HepG2 (cell line): Measurements from ENCODE around the gene TRABD. TPM values are rescaled to one million over a fixed set of nuclear protein-coding genes. Genes with fewer than 3 reads are reported as not detected.

Source experiments
- ASH2L ChIP-seq: fragments of 300-600, 200-600 bp; sonication (generic); IDR thresholded peaks from 2 replicates; pipeline ENCODE4 v1.7.0; 2017; ENCODE audit warnings: low read depth, mild to moderate bottlenecking, moderate library complexity, mixed read lengths, low read length; ENCODE audit not compliant: insufficient read length
- ELF3 ChIP-seq: IDR thresholded peaks from 2 replicates; pipeline ENCODE4 v1.6.1; 2016; ENCODE audit warnings: missing genetic modification reagents, missing compliant biosample characterization
- NFYC ChIP-seq: IDR thresholded peaks from 2 replicates; pipeline ENCODE4 v1.6.1; 2016; ENCODE audit warnings: missing genetic modification reagents, missing compliant biosample characterization
- RORA ChIP-seq: sonication (generic); formaldehyde crosslinking; IDR thresholded peaks from 2 replicates; pipeline ENCODE4 v1.5.0; 2020; ENCODE audit warnings: mild to moderate bottlenecking, missing genetic modification reagents, moderate library complexity
- SNAPC2 ChIP-seq: sonication (generic); formaldehyde crosslinking; IDR thresholded peaks from 2 replicates; pipeline ENCODE4 v1.8.1; 2022; ENCODE audit warnings: mild to moderate bottlenecking, missing genetic modification reagents
- SRY ChIP-seq: sonication (generic); formaldehyde crosslinking; IDR thresholded peaks from 2 replicates; pipeline ENCODE4 v1.8.0; 2022; ENCODE audit warnings: mild to moderate bottlenecking, missing genetic modification reagents
- ZHX2 ChIP-seq, 2 experiments: sonication (generic) in 1 of 2; formaldehyde crosslinking in 1 of 2; IDR thresholded peaks; 2 replicates each; pipeline versions ENCODE4 v1.6.1 to v1.9.0; 2014 to 2022; ENCODE audit warnings: antibody characterized with exemption in 1 of 2, borderline replicate concordance in 1 of 2, inconsistent platforms in 1 of 2, low read depth in 1 of 2, missing genetic modification reagents in 1 of 2
- ZMYM3 ChIP-seq: sonication (generic); formaldehyde crosslinking; IDR thresholded peaks from 2 replicates; pipeline ENCODE4 v1.5.1; 2020; ENCODE audit warnings: mild to moderate bottlenecking, missing genetic modification reagents
- ZNF784 ChIP-seq: sonication (generic); formaldehyde crosslinking; IDR thresholded peaks from 2 replicates; pipeline ENCODE4 v1.5.1; 2020; ENCODE audit warnings: missing genetic modification reagents, mild to moderate bottlenecking, borderline replicate concordance
- polyA plus RNA-seq, 8 experiments: library from polyadenylated mRNA; depleted of rRNA in 3 of 8; stranded (reverse) in 7 of 8; unstranded in 1 of 8; fragments of >200 nt; fragmentation: Illumina TruSeq in 4 of 8; extraction: Trizol in 4 of 8; gene quantifications; 2 replicates each; pipeline versions ENCODE4 v1.2.1 to v1.2.3, GENCODE V29; 2011 to 2016; ENCODE audit warnings: low read depth in 4 of 8, missing spikeins in 1 of 8, mixed read lengths in 1 of 8; ENCODE audit not compliant: insufficient read depth in 1 of 8
- total RNA-seq, 5 experiments: library from RNA; depleted of rRNA; stranded (reverse); fragments of >200 nt; fragmentation: Illumina TruSeq; extraction: Trizol; gene quantifications; 2 replicates each; pipeline ENCODE4 v1.2.3, GENCODE V29; 2016; ENCODE audit warnings: low read depth in 1 of 5
- TF ChIP-seq, protein P1 (sequence below): sonication (generic); formaldehyde crosslinking; IDR thresholded peaks from 2 replicates; pipeline ENCODE4 v1.8.0; 2022; ENCODE audit warnings: missing genetic modification reagents, mild to moderate bottlenecking, inconsistent platforms, borderline replicate concordance
- TF ChIP-seq, protein P2 (sequence below): sonication (generic); formaldehyde crosslinking; conservative IDR thresholded peaks from 2 replicates; pipeline ENCODE4 v1.4.0; 2020; ENCODE audit warnings: mild to moderate bottlenecking, missing genetic modification reagents, moderate library complexity
- TF ChIP-seq, protein P3 (sequence below): sonication (generic); formaldehyde crosslinking; IDR thresholded peaks from 2 replicates; pipeline ENCODE4 v1.9.0; 2022; ENCODE audit warnings: low read depth, missing genetic modification reagents

Gene TRABD
- total and polyA plus RNA-seq, 2 of the 13 experiments (the other 11 are each of a cell fraction or from before 2014, with no cell fraction given), result 21.5 to 28.9 TPM

- TF ChIP-seq ASH2L, result peak; percentile 23
- no peak for TF ChIP-seq ELF3 (CRISPR knock-in tag)
- no peak for TF ChIP-seq SNAPC2 (CRISPR knock-in tag)
- TF ChIP-seq ZMYM3 (CRISPR knock-in tag), result no peak
- TF ChIP-seq, protein P1, sequence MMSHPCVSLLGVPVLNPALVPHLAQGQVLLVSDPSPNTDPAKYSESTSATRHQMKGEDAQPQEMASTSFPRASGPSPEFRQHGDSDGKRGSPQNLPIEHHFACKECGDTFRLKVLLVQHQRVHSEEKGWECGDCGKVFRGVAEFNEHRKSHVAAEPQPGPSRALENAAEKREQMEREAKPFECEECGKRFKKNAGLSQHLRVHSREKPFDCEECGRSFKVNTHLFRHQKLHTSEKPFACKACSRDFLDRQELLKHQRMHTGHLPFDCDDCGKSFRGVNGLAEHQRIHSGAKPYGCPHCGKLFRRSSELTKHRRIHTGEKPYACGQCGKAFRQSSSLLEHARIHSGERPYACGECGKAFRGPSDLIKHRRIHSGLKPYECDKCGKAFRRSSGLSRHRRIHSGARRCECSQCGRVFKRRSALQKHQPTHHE (CRISPR knock-in tag), result peak; percentile 55; the same call in 1 of the 2 replicates
- TF ChIP-seq, protein P2, sequence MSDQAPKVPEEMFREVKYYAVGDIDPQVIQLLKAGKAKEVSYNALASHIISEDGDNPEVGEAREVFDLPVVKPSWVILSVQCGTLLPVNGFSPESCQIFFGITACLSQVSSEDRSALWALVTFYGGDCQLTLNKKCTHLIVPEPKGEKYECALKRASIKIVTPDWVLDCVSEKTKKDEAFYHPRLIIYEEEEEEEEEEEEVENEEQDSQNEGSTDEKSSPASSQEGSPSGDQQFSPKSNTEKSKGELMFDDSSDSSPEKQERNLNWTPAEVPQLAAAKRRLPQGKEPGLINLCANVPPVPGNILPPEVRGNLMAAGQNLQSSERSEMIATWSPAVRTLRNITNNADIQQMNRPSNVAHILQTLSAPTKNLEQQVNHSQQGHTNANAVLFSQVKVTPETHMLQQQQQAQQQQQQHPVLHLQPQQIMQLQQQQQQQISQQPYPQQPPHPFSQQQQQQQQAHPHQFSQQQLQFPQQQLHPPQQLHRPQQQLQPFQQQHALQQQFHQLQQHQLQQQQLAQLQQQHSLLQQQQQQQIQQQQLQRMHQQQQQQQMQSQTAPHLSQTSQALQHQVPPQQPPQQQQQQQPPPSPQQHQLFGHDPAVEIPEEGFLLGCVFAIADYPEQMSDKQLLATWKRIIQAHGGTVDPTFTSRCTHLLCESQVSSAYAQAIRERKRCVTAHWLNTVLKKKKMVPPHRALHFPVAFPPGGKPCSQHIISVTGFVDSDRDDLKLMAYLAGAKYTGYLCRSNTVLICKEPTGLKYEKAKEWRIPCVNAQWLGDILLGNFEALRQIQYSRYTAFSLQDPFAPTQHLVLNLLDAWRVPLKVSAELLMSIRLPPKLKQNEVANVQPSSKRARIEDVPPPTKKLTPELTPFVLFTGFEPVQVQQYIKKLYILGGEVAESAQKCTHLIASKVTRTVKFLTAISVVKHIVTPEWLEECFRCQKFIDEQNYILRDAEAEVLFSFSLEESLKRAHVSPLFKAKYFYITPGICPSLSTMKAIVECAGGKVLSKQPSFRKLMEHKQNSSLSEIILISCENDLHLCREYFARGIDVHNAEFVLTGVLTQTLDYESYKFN (CRISPR knock-in tag), result no peak
- TF ChIP-seq ZNF784 (CRISPR knock-in tag), result no peak
- TF ChIP-seq SRY (CRISPR knock-in tag), result 0 out of 2 replicates have a peak, but pooled peaks have one; percentile 19
- TF ChIP-seq ZHX2 (IDR thresholded peaks at IDR 0.05; ENCODE audit: low read depth), result no peak
- TF ChIP-seq ZHX2 (CRISPR knock-in tag; IDR thresholded peaks at IDR 0.05; ENCODE audit: borderline replicate concordance), result no peak
- no peak for TF ChIP-seq RORA (CRISPR knock-in tag)
- TF ChIP-seq NFYC, result peak; percentile 93
- TF ChIP-seq, protein P3, sequence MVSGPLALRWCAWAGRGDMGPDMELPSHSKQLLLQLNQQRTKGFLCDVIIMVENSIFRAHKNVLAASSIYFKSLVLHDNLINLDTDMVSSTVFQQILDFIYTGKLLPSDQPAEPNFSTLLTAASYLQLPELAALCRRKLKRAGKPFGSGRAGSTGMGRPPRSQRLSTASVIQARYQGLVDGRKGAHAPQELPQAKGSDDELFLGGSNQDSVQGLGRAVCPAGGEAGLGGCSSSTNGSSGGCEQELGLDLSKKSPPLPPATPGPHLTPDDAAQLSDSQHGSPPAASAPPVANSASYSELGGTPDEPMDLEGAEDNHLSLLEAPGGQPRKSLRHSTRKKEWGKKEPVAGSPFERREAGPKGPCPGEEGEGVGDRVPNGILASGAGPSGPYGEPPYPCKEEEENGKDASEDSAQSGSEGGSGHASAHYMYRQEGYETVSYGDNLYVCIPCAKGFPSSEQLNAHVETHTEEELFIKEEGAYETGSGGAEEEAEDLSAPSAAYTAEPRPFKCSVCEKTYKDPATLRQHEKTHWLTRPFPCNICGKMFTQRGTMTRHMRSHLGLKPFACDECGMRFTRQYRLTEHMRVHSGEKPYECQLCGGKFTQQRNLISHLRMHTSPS (CRISPR knock-in tag), result no peak
Measured at GRCh38 chr22:50200461-50201190, 14.9 kb downstream of the TRABD start, which contains the start of gene SELENOO (continued).
